ENCODE results near the gene FAF2.

DNA sequence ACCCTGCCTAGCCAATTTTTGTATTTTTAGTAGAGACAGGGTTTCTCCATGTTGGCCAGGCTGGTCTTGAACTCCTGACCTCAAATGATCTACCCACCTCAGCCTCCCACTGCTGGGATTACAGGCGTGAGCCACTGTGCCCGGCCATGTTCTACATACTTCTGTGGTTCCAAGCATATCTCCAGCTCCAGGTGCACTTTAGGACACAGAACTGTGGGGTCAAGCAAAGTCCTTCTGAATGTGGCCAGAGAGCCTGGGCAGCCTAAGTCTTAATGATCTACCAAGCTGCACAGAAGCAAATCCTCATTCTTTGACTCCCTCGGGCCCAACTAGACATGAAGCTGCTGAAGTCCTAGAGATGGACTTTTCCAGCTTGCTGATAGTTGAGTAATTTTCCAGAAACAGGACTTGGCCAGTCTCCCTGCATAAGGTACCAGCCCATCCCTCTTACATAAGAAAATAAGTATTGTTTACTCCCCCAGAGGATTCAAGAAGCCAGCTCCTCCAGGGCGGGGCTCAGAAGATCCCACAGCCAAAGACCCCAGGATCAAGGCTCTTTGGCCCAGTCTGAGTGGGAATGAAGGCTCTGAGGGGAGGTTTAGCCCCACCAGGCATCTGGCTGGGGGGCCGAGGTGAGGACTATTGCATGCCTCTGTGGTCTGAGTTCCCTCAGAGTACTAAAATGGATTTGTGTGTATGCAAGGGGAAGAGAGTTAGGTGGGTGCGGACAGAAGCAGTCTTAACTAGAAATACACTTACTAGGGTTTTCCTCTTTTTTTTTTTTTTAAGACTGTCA is 40.5 kb upstream of the FAF2 start:
- TF ChIP-seq CTCF (IDR thresholded peaks at IDR 0.05), result no peak
- no peak for TF ChIP-seq POLR2A (IDR thresholded peaks at IDR 0.05)

All from adrenal gland (tissue), 5 donors.